Breast epithelium (tissue), 4 donors: ENCODE data around the gene ZHX3. TPM values are rescaled to one million over a fixed set of nuclear protein-coding genes. Genes with fewer than 3 reads are reported as not detected.
A peak's percentile ranks its signal among the peaks of the same experiment; 100 is the strongest.

Experiments used
- DNase-seq, 2 donors: peaks; one replicate each; pipeline ENCODE4 v3.0.0-alpha.2; 2019; ENCODE audit warnings: low spot score in 2 of 2
- H3K27ac ChIP-seq, 2 donors: fragments of 200-600 bp; sonication (generic) in 1 of 2; one replicate each; pipeline ENCODE4 v1.5.1; 2016 to 2019; ENCODE audit warnings: mild to moderate bottlenecking in 1 of 2
- H3K27me3 ChIP-seq, 2 donors: fragments of 200-600 bp; sonication (generic) in 1 of 2; one replicate each; pipeline versions ENCODE4 v1.5.1 to v1.6.0; 2017 to 2019; ENCODE audit warnings: control low read depth in 1 of 2, mild to moderate bottlenecking in 1 of 2
- H3K36me3 ChIP-seq: fragments of 200-600 bp; one replicate; pipeline ENCODE4 v1.5.1; 2019
- H3K4me1 ChIP-seq, 2 donors: fragments of 200-600 bp; sonication (generic); one replicate each; pipeline ENCODE4 v1.5.1; 2016 to 2019; ENCODE audit warnings: control low read depth in 1 of 2
- H3K4me3 ChIP-seq, 3 donors: fragments of 200-600 bp; sonication (generic); 1 replicate in 2 of 3; 2 replicates in 1 of 3; pipeline ENCODE4 v1.5.1; 2016 to 2019; ENCODE audit warnings: mild to moderate bottlenecking in 3 of 3, moderate library complexity in 2 of 3
- H3K9me3 ChIP-seq, 2 donors: fragments of 200-600 bp; sonication (generic) in 1 of 2; one replicate each; pipeline ENCODE4 v1.5.1; 2016 to 2019; ENCODE audit warnings: control low read depth in 1 of 2
- POLR2A ChIP-seq: fragments of 450-650 bp; IDR thresholded peaks from one replicate; pipeline ENCODE4 v1.6.1; 2016; ENCODE audit warnings: antibody characterized with exemption, mild to moderate bottlenecking, moderate library complexity
- POLR2AphosphoS5 ChIP-seq, 3 donors: sonication (generic); formaldehyde crosslinking; IDR thresholded peaks; one replicate each; pipeline ENCODE4 v1.6.1; 2017; ENCODE audit warnings: antibody characterized with exemption in 3 of 3
- intact Hi-C: fragments of 100-400 bp; cut with DNase I; formaldehyde crosslinking; loops from one replicate; pipeline ENCODE4 v1.15.1; 2023; ENCODE audit warnings: low total_unique reads
- total RNA-seq, 3 donors: library from RNA; depleted of rRNA; stranded (reverse); fragments of >200 nt; gene quantifications; one replicate each; pipeline ENCODE4 v1.1.0, GENCODE V29; 2016
- TF ChIP-seq, protein P1 (sequence below), 3 donors: fragments of 450-650 bp; IDR thresholded peaks; one replicate each; pipeline ENCODE4 v1.5.1; 2016 to 2017; ENCODE audit warnings: antibody characterized with exemption in 3 of 3, mild to moderate bottlenecking in 3 of 3, moderate library complexity in 3 of 3

ZHX3 gene
- total RNA-seq, 3 donors from 2014 or later: 34.4 to 35.7 (median 34.6) TPM

DNA sequence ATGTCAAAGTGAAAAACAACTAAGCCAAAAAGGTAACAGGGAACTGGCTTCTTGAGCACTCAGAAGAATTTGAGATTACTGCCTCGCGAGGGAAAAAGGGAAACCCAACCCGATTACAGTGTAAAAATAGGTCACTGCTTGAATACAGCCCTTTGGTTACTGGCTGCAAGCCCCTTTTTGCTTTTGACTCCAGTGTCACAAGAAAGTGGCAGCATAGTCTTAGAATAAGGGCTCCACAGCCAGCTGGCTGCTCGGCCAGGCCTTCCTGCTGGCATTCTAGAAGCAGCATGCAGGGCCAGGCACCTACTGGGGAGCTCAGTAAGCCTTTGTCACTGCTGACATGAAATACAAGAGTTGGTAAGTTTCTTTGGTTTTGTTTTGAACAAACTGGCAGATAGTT lies 83.0 kb downstream of the ZHX3 start:
- H3K27ac ChIP-seq: peak overlapping the region; percentile 86 to 92
- peaks cover 0 to 3% of the 10 kb centered on the region in 2 donors for H3K4me1 ChIP-seq
- H3K4me3 ChIP-seq: no peak overlapping the region
- TF ChIP-seq POLR2AphosphoS5 (IDR thresholded peaks at IDR 0.05) (no peak), POLR2A (no peak)
- TF ChIP-seq, protein P1, sequence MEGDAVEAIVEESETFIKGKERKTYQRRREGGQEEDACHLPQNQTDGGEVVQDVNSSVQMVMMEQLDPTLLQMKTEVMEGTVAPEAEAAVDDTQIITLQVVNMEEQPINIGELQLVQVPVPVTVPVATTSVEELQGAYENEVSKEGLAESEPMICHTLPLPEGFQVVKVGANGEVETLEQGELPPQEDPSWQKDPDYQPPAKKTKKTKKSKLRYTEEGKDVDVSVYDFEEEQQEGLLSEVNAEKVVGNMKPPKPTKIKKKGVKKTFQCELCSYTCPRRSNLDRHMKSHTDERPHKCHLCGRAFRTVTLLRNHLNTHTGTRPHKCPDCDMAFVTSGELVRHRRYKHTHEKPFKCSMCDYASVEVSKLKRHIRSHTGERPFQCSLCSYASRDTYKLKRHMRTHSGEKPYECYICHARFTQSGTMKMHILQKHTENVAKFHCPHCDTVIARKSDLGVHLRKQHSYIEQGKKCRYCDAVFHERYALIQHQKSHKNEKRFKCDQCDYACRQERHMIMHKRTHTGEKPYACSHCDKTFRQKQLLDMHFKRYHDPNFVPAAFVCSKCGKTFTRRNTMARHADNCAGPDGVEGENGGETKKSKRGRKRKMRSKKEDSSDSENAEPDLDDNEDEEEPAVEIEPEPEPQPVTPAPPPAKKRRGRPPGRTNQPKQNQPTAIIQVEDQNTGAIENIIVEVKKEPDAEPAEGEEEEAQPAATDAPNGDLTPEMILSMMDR (IDR thresholded peaks at IDR 0.05): no peak
- no peak for DNase-seq
- no peaks in the 10 kb centered on the region for H3K36me3 ChIP-seq
- no peaks in the 10 kb centered on the region for H3K9me3 ChIP-seq
- H3K27me3 ChIP-seq: no peaks in the 10 kb centered on the region
- intact Hi-C loops: loop anchor here (10.0 kb wide), 1 partner anchor 60 kb away; no protein-coding TSS in a partner anchor

DNA sequence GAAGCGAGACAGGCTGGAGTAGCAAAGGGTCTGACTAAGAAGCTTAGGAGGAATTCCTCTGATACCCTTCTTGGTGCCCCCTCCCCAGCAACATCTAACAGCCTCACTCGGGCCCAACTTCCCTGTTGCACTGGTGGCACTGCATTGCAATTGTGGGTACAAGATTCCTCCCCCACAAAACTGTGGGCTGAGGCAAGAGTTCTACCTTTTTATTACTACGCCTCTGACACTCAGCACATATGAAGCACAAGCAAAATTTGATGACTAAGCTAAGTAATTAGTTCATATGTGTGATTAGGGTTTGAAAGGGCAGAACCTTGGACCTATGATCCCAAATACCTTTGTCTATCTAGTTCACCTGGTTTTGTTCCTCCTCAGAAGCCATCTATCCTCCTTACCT lies 83.5 kb downstream of the ZHX3 start:
- TF ChIP-seq, protein P1 (IDR thresholded peaks at IDR 0.05): no peak
- TF ChIP-seq POLR2AphosphoS5 (IDR thresholded peaks at IDR 0.05): no peak
- no peaks in the 10 kb centered on the region for H3K27me3 ChIP-seq
- H3K9me3 ChIP-seq: no peaks in the 10 kb centered on the region
- DNase-seq: no peak
- H3K4me3 ChIP-seq: no peak overlapping the region
- H3K36me3 ChIP-seq: no peaks in the 10 kb centered on the region
- peak overlapping the region; percentile 86 to 92 for H3K27ac ChIP-seq
- intact Hi-C loops: loop anchor here (10.0 kb wide), 1 partner anchor 59 kb away; no protein-coding TSS in a partner anchor
- H3K4me1 ChIP-seq: peaks cover 0 to 3% of the 10 kb centered on the region in 2 donors

DNA sequence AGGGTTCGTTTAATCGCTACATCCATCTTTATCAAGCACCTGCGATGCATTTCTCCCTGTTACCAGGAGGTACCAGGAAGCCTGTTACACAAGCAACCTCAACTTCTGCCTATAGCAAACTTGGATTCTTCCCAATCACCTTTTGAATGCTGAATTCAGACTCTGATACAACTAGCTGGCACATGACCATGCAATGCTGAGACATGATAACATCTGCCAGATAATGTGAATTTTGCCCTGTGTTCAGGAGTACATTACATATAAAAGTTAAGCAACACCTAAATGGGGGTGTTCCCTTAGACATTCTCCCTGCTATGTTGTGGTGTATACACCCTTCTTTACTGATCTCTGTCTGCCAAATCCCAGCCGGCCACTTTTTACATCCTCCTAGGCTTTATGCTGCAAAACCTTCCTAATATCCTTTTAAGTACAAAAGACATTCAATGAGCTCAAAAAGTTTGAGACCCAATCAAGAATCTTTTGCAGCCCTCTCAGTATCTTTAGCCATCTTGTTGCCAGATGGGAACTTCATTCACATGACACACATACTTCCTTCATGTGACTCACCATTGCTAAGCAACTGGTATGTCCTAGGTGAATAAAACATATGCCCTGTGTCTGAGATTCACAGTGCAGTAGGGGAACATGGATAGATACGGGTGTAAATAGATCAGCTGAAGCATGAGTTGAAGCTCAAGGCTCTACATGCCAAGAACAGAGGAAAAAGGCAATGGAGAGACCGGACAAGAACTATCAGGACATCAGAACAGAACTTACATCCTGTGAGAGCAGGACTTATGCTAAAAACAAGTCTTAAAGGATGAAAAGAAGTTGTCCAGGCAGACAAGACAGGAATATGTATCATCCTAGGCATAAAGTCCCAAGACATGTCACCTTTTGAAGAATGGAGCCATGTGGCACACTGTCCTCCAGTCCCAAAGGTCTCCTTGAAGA lies 84.3 kb downstream of the ZHX3 start:
- Histone ChIP-seq H3K36me3 (no peaks in the 10 kb centered on the region), H3K4me3 (peak overlapping the region in 2 of 3 donors; percentile 36 to 55), H3K27me3 (no peaks in the 10 kb centered on the region), H3K27ac (peak overlapping the region; percentile 86 to 92), H3K9me3 (no peaks in the 10 kb centered on the region), H3K4me1 (peaks cover 0 to 3% of the 10 kb centered on the region in 2 donors)
- TF ChIP-seq POLR2A (no peak), POLR2AphosphoS5 (IDR thresholded peaks at IDR 0.05) (peak in 1 of 3 donors; percentile 38)
- intact Hi-C loops: loop anchor here (10.0 kb wide), 1 partner anchor 58 kb away; no protein-coding TSS in a partner anchor
- DNase-seq: no peak

DNA sequence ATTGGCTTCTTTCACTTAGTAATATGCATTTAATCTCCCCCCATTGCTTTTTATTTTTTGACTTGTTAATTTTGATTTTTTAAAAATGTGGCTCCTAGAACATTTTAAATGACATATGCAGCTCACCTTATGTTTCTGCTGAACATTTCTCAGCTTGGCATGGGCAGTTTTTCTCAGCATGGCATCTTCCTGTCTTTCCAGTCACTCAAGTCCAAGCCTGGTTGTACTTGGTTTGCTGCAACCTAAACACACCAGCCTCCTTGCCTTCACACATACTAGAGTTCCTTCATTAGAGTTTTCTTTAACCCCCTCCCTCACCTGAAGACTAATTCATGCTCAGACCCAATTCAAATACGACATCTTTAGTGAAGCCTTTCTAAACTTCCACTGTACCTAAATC lies 86.4 kb downstream of the ZHX3 start:
- TF ChIP-seq POLR2A: no peak
- TF ChIP-seq, protein P1 (IDR thresholded peaks at IDR 0.05): no peak
- TF ChIP-seq POLR2AphosphoS5 (IDR thresholded peaks at IDR 0.05): no peak
- DNase-seq: no peak
- intact Hi-C loops: loop anchor here (10.0 kb wide), 1 partner anchor 56 kb away; no protein-coding TSS in a partner anchor
- H3K27ac ChIP-seq: no peak overlapping the region
- no peaks in the 10 kb centered on the region for H3K36me3 ChIP-seq
- no peaks in the 10 kb centered on the region for H3K9me3 ChIP-seq
- H3K4me1 ChIP-seq: peaks cover 0 to 3% of the 10 kb centered on the region in 2 donors
- no peak overlapping the region for H3K4me3 ChIP-seq
- no peaks in the 10 kb centered on the region for H3K27me3 ChIP-seq

GRCh38 chr20:41230136-41230535 lies 87.4 kb downstream of the ZHX3 start:
- Histone ChIP-seq H3K27me3 (no peaks in the 10 kb centered on the region), H3K36me3 (no peaks in the 10 kb centered on the region), H3K27ac (no peak overlapping the region), H3K4me3 (no peak overlapping the region), H3K4me1 (peaks cover 0 to 3% of the 10 kb centered on the region in 2 donors), H3K9me3 (no peaks in the 10 kb centered on the region)
- TF ChIP-seq POLR2A: no peak
- intact Hi-C loops: loop anchor here (10.0 kb wide), 1 partner anchor 55 kb away; no protein-coding TSS in a partner anchor
- no peak for DNase-seq

DNA sequence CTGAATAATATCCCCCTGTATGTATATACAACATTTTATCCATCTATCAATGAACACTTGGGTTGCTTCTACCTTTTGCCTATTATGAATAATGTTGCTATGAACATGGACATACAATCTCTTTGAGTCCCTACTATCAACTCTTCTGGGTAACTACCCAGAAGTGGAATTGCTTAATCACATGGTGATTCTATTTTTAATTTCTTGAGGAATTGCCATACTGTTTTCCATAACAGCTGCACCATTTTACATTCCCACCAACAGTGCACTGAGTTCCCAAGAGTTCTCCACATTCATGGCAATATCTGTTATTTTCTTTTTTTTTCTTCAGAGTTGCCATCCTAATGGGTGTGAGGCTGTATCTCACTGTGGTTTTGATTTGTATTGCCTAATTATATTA lies 88.3 kb downstream of the ZHX3 start:
- H3K4me1 ChIP-seq: peaks cover 0 to 3% of the 10 kb centered on the region in 2 donors
- no peak overlapping the region for H3K4me3 ChIP-seq
- H3K36me3 ChIP-seq: no peaks in the 10 kb centered on the region
- H3K9me3 ChIP-seq: no peaks in the 10 kb centered on the region
- no peak overlapping the region for H3K27ac ChIP-seq
- TF ChIP-seq, protein P1 (IDR thresholded peaks at IDR 0.05): no peak
- TF ChIP-seq POLR2A (no peak), POLR2AphosphoS5 (IDR thresholded peaks at IDR 0.05) (no peak)
- DNase-seq: no peak
- H3K27me3 ChIP-seq: no peaks in the 10 kb centered on the region
- intact Hi-C loops: no loop called here
